Pancreas (tissue), 10 donors: ENCODE data around the gene IFITM10. TPM values are rescaled to one million over a fixed set of nuclear protein-coding genes. Genes with fewer than 3 reads are reported as not detected.
A peak's percentile ranks its signal among the peaks of the same experiment; 100 is the strongest.

Source experiments
- ATAC-seq, 4 donors: fragments of 200-7000 bp; cut with Tn5 transposase; one replicate each; pipeline versions ENCODE4 v1.8.0 to v1.9.1; 2020; ENCODE audit warnings: mild to moderate bottlenecking in 4 of 4, moderate library complexity in 4 of 4
- DNase-seq, 6 donors: peaks; one replicate each; pipeline ENCODE4 v3.0.0-alpha.2; 2020
- FAIRE-seq: peaks from 2 replicates; lab custom pipeline; 2012; peaks lifted over from hg19 to GRCh38; lab: Jason Lieb, UNC
- H3K27ac ChIP-seq, 4 donors: fragments of 200-600 bp; sonication (generic); 1 replicate in 3 of 4; 2 replicates in 1 of 4; pipeline versions ENCODE4 v1.5.0 to v1.8.0; 2020
- H3K27me3 ChIP-seq, 4 donors: fragments of 200-600 bp; one replicate each; pipeline ENCODE4 v1.8.0; 2021
- H3K36me3 ChIP-seq, 3 donors: fragments of 200-600 bp; sonication (generic) in 1 of 3; one replicate each; pipeline versions ENCODE4 v1.5.0 to v1.8.0; 2020 to 2021
- H3K4me1 ChIP-seq, 3 donors: fragments of 200-600 bp; one replicate each; pipeline ENCODE4 v1.8.0; 2021
- H3K4me3 ChIP-seq, 4 donors: fragments of 200-600 bp; sonication (generic) in 2 of 4; one replicate each; pipeline versions ENCODE4 v1.5.0 to v1.8.0; 2020 to 2021
- H3K9me3 ChIP-seq, 4 donors: fragments of 200-600 bp; one replicate each; pipeline ENCODE4 v1.8.0; 2021
- WGBS, 2 donors: extraction: QIAGEN DNeasy Blood & Tissue Kit; methylation state at CpG; one replicate each; pipeline ENCODE4 v1.1.7; 2013; 5-methylcytosine and 5-hydroxymethylcytosine counted together
- intact Hi-C, 3 donors: fragments of 100-400 bp; cut with DNase I; formaldehyde crosslinking; loops; one replicate each; pipeline versions ENCODE4 v1.11.1 to v1.14.2; 2022
- polyA plus RNA-seq, 2 donors: library from polyadenylated mRNA; stranded (reverse); fragments of 200-250 nt; gene quantifications; one replicate each; pipeline ENCODE4 v1.2.3, GENCODE V29; 2013
- total RNA-seq, 6 donors: library from RNA; stranded (reverse); fragmentation: NEBNext Ultra II Directional in 4 of 6; extraction: Animal tissue kit (Norgen Biotek cat#: 25700) in 4 of 6; gene quantifications; one replicate each; pipeline versions ENCODE4 v1.2.1 to v1.2.4, GENCODE V29; 2021 to 2023
- TF ChIP-seq, protein P1 (sequence below), 4 donors: fragments of 200-600 bp; sonication (generic) in 3 of 4; IDR thresholded peaks; one replicate each; pipeline versions ENCODE4 v1.5.0 to v1.8.0; 2021; ENCODE audit warnings: antibody characterized with exemption in 4 of 4
- donor health status: healthy with polysubstance abuse.
- donor health status: DM: no; HTN: no; CAD: no; lungs with moderate emphysema.
- donor health status: DM: no; HTN: no; CAD: no.
- donor health status: control.
- donor health status: control.
- donor health status: Bipolar disorder and iron deficiency.
- donor health status: DM: yes; HTN: yes; CAD: no.
- donor health status: DM: no; HTN: no; CAD: no.
- donor health status: DM: no; HTN: no; CAD: no.
- donor health status: DM: yes; HTN: yes; CAD: no.

IFITM10 gene
- total and polyA plus RNA-seq, 8 donors = 0.28 to 2.0 (median 0.55) TPM

DNA sequence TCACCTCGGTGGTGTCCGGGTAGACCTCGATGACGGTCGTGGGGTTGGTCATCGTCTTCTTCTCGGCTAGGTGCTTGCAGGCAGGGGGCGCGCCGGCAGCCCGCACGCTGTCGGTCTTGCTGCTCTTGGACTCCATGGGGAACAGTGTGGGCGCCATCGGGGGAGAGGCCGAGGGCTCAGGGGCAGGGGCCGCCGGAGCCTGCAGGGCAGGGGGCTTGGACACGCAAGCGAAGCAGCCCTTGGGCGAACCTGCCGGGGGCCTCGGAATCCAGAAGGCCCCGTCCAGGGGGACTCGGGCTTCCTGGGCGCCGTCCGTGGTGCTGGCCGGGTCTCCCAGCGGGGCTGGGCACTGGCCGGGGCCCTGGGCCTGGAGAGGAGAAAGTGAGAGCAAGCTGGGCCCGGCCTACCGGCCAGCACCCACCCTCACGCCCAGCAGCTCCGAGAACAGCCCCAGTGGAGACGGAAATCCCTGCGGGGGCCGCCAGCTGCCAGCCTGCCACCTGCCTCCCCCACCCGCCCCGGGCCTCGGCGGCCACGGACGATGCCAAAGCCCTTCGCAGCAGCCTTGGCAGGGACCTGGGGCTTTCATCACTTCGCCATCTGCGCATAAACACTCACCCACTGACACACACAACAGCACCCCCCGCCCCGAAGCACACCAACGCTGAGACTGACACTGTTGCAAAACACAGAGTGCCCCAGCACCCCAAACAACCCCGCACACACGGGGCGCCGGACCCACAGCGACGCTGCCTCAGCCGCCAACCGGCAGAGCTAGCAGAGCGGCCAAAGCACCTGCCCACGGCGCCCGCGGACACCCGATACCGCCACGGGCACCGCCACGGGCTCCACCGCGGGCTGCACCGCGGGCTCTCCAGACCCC lies 2.4 kb downstream of the IFITM10 start:
- peak overlapping the region in 1 of 4 donors; percentile 28 for H3K4me3 ChIP-seq
- H3K36me3 ChIP-seq = peaks cover 0 to 3% (median 0%) of the 10 kb centered on the region in 3 donors
- no peak overlapping the region for H3K27ac ChIP-seq
- no peak for ATAC-seq
- FAIRE-seq = no peak
- 46 to 50% methylated on average over 43 to 72 of the region's 72 CpGs for WGBS, 2 donors
- peak in 3 of 6 donors; percentile 30 to 81 (median 56) for DNase-seq
- intact Hi-C loops = no loop called here
- H3K9me3 ChIP-seq = no peaks in the 10 kb centered on the region
- no peaks in the 10 kb centered on the region for H3K27me3 ChIP-seq
- TF ChIP-seq, protein P1, sequence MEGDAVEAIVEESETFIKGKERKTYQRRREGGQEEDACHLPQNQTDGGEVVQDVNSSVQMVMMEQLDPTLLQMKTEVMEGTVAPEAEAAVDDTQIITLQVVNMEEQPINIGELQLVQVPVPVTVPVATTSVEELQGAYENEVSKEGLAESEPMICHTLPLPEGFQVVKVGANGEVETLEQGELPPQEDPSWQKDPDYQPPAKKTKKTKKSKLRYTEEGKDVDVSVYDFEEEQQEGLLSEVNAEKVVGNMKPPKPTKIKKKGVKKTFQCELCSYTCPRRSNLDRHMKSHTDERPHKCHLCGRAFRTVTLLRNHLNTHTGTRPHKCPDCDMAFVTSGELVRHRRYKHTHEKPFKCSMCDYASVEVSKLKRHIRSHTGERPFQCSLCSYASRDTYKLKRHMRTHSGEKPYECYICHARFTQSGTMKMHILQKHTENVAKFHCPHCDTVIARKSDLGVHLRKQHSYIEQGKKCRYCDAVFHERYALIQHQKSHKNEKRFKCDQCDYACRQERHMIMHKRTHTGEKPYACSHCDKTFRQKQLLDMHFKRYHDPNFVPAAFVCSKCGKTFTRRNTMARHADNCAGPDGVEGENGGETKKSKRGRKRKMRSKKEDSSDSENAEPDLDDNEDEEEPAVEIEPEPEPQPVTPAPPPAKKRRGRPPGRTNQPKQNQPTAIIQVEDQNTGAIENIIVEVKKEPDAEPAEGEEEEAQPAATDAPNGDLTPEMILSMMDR (IDR thresholded peaks at IDR 0.05) = no peak
- peaks cover 0 to 8% (median 0%) of the 10 kb centered on the region in 3 donors for H3K4me1 ChIP-seq

- H3K9me3 ChIP-seq = no peaks in the 10 kb centered on the region
Measured at GRCh38 chr11:1746956-1747752, 3.2 kb downstream of the IFITM10 start.

GRCh38 chr11:1746511-1746931 lies 3.9 kb downstream of the IFITM10 start:
- no peak for ATAC-seq
- no peak for DNase-seq
- Histone ChIP-seq H3K4me1 (peaks cover 0 to 8% (median 0%) of the 10 kb centered on the region in 3 donors), H3K27ac (no peak overlapping the region), H3K36me3 (no peaks in the 10 kb centered on the region), H3K4me3 (no peak overlapping the region), H3K27me3 (no peaks in the 10 kb centered on the region), H3K9me3 (no peaks in the 10 kb centered on the region)
- intact Hi-C loops = no loop called here
- no peak for FAIRE-seq
- 90 to 93% methylated on average over 22 of the region's 22 CpGs for WGBS, 2 donors
- TF ChIP-seq, protein P1 (IDR thresholded peaks at IDR 0.05) = no peak

More at GRCh38 chr11:1746956-1747752, 3.2 kb downstream of the IFITM10 start:
- 88 to 93% methylated on average over 21 of the region's 21 CpGs for WGBS, 2 donors
- no peak for DNase-seq
- TF ChIP-seq, protein P1 (IDR thresholded peaks at IDR 0.05) = no peak
- intact Hi-C loops = no loop called here
- Histone ChIP-seq H3K4me3 (no peak overlapping the region), H3K27ac (no peak overlapping the region), H3K4me1 (peaks cover 0 to 8% (median 0%) of the 10 kb centered on the region in 3 donors), H3K36me3 (no peaks in the 10 kb centered on the region), H3K27me3 (no peaks in the 10 kb centered on the region)
- no peak for ATAC-seq
- FAIRE-seq = no peak

GRCh38 chr11:1745701-1746320 lies 4.6 kb downstream of the IFITM10 start:
- TF ChIP-seq, protein P1 (IDR thresholded peaks at IDR 0.05) = no peak
- Histone ChIP-seq H3K27me3 (no peaks in the 10 kb centered on the region), H3K27ac (no peak overlapping the region), H3K9me3 (no peaks in the 10 kb centered on the region), H3K4me3 (no peak overlapping the region), H3K4me1 (peaks cover 0 to 7% (median 0%) of the 10 kb centered on the region in 3 donors), H3K36me3 (no peaks in the 10 kb centered on the region)
- no peak for DNase-seq
- intact Hi-C loops = no loop called here
- FAIRE-seq = no peak
- WGBS, 2 donors = 81 to 86% methylated on average over 14 of the region's 14 CpGs
- no peak for ATAC-seq
